Heart left ventricle (tissue), 13 donors: ENCODE data around the gene LENG1.

Source experiments
- CTCF ChIP-seq, 12 donors: fragments of 200-600 bp; sonication (generic) in 4 of 12; IDR thresholded peaks; one replicate each; pipeline versions ENCODE4 v1.5.0 to v1.8.0; 2018 to 2022; ENCODE audit warnings: antibody characterized with exemption in 12 of 12, mild to moderate bottlenecking in 5 of 12
- POLR2A ChIP-seq, 2 donors: fragments of 450-650 bp; IDR thresholded peaks; one replicate each; pipeline ENCODE4 v1.6.1; 2017; ENCODE audit warnings: antibody characterized with exemption in 2 of 2, mild to moderate bottlenecking in 2 of 2, moderate library complexity in 2 of 2
- donor health status: ischemic (EF 13 %, LVEDD 7.1; RV severe dilation, severe dysfunction).
- donor health status: DM: no; HTN: yes; CAD: no.
- donor health status: DM: no; HTN: no; CAD: no.
- donor health status: ischemic (EF 25% LVEDD 6.9; RV normal size, moderate dysfunction).
- donor health status: ischemic (EF 25% LVEDD 5.7; RV mildly dilated, moderate dysfunction).
- donor health status: ischemic (EF 35%, LVEDD 5.7; RV mildly dilated, moderate dysfunction).
- donor health status: nonischemic (EF 11% LVEDD 7.7; RV severe dilation, severe dysfunction).
- donor health status: DM: yes; HTN: yes; CAD: no.
- donor health status: PGD.
- donor health status: ischemic (EF 29% LVEDD 5.4; RV normal size, mild dysfunction).
- donor health status: nonischemic (EF 23%, LVEDD 6.1; RV moderate dilation, normal function).

DNA sequence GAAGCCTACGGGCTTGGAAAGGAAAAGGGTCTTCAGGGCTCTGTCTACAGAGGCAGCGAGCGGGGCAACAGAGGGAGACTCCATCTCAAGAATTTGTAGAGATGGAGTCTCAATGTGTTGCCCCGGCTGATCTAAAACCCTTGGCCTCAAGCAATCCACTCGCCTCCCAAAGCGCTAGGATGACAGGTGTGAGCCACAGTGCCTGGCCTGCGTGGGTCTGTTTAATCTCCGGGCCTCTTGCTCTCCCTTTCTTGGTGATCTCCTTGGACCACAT, 49.2 kb upstream of the LENG1 start:
- no peak for TF ChIP-seq POLR2A (IDR thresholded peaks at IDR 0.05)
- no peak for TF ChIP-seq CTCF (IDR thresholded peaks at IDR 0.05)
